GM19035 (cell line): ENCODE data around the gene WDR18.
"Not testable (repeated sequence)": the region's sequence is repeated elsewhere in the genome, so short reads cannot be mapped to it uniquely, and the experiment has no call there.

Experiments
- ATAC-seq: cut with Tn5 transposase; IDR thresholded peaks from one replicate; pipeline ENCODE4 v1.9.1; 2021; ENCODE audit not compliant: unreplicated experiment

Gene WDR18

DNA sequence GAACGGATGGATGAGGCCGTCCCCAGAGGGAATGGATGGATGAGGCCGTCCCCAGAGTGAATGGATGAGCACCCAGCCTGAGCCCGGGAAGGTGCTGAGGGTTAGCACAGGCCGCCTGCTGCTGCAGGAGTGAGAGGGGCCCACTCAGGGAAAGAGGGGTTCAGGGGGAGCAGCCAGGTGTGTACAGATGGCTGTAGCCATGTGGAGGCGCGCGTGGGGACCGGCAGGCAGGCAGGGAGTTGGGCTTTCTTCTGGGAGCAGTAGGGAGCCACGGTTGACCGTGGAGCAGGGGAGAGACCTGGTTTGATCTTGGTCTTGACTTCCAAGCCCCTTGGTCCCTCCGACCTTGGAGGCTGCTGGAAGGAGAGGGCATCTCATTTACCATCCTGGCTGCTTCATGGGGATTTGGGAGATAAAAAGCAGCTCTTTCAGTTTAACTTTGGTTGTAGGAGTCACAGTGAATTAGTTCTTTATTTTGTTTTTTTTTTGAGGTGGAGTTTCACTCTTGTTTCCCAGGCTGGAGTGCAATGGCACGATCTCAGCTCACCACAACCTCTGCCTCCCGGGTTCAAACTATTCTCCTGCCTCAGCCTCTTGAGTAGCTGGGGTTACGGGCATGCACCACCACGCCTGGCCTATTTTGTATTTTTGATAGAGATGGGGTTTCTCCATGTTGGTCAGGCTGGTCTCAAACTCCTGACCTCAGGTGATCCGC, 33.6 kb upstream of the WDR18 start:
- ATAC-seq = no peak

DNA sequence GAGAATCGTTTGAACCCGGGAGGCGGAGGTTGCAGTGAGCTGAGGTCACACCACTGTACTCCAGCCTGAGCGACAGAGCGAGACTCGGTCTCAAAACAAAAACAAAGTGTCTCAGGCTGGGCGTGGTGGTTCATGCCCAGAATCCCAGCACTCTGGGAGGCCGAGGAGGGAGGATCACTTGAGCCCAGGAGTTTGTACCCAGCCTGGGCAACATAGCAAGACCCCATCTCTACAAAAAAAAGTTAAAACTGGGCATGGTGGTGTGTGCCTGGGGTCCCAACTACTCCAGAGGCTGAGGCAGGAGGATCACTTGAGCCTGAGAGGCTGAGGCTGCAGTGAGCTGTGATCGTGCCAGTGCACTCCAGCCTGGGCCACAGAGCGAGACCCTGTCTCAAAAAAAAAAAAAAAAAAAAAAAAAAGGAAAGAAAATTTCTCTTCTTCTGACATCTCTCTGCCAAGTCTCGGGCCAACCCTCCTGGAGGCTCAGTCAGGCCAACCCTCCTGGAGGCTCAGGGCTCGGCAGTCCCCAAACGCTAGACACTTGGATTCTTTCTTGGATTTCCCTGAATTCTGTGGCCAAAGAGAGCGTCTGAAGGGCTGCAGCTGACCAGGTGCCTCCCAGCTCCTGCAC, 32.0 kb upstream of the WDR18 start:
- ATAC-seq = no peak

DNA sequence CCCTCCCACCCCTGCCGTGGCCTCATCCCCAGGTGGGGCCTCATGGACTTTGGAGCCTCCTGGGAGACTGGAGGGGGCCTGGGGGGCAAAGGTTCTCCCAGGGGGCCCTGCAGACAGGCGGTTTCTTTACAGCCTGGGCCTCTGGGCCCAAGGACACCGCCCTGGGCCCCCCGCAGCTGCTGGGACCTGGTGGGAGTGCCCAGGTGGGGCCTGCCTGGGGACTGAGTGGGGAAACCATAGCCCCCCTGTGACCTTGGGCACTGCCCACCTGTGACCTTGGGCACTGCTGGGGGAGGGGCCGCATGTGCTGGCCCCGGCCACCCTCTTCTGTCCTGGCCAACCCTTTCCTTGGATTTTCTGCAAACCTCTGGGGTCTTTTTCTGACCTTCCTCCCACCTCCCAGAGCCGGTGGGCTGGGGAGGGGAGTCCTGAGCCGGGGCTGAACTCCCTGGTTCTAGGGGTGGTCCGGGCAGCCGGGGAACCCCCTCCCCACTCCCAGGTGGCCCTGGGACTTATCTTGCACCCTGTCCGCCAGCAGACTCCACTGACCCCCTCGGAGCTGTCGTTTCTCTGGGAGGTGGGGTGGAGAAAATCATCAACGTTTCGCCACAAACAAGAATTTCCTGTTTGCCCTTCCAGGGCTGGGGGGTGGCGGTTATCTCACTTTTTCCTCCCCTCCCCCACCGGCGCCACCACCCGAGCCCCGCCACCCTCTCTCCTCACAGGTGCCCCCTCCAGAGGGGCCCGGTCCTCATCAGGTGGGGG, 31.3 kb upstream of the WDR18 start:
- ATAC-seq = no peak

DNA sequence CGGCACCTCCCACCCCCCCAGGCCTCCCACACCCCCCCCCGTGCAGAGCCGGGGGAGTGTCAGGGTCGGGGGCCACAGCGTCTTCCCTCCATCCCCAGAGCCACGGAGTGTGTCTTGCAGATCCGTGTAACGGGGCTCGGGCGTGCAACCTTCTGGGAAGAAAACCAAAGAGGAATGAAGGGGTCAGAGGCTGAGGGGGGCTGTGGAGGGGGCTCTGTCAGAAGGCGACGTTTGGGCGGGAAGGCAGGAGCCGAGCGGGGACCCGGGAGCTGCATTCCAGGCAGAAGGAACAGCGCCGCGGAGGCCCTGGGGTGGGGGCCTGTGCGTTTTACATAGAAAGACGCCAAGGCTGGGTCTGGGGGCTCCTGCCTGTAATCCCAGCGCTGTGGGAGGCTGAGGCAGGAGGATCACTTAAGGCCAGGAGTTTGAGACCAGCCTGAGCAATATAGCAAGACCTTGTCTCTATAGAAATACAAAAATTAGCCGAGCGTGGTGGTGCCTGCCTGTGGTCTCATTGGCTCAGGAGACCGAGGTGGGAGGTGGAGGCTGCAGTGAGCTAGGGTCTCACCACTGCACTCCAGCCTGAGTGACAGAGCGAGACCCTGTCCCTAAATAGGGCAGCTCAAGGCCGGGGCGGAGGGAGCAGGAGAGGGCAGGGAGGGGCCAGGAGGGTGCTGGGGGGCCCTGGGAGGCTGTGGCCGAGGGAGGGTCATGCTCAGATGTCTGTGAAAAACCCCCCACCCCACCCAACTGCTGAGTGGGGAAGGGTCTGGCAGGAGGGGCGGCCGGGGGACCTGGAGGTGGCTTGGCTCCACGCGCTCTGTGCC, 30.5 kb upstream of the WDR18 start:
- no peak for ATAC-seq

DNA sequence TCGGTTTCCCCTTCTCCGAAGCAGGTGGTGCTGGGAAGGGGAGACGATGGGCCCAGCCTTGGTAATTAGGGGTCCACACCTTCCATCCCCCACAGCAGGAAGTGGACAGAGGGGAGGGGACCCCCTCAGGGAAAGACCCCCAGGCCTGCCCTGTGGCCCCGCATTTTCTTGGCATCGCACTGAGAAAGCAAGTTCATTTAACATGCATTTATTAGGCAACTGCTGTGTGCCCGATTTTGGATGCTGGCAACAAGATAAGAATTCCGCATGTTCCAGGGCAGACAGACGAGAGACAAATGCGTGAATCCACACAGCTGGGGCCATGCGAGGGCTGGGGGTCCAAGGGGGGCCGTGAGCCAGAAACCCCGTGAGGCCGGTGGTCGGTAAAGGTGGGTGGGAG, 29.9 kb upstream of the WDR18 start:
- ATAC-seq = no peak

DNA sequence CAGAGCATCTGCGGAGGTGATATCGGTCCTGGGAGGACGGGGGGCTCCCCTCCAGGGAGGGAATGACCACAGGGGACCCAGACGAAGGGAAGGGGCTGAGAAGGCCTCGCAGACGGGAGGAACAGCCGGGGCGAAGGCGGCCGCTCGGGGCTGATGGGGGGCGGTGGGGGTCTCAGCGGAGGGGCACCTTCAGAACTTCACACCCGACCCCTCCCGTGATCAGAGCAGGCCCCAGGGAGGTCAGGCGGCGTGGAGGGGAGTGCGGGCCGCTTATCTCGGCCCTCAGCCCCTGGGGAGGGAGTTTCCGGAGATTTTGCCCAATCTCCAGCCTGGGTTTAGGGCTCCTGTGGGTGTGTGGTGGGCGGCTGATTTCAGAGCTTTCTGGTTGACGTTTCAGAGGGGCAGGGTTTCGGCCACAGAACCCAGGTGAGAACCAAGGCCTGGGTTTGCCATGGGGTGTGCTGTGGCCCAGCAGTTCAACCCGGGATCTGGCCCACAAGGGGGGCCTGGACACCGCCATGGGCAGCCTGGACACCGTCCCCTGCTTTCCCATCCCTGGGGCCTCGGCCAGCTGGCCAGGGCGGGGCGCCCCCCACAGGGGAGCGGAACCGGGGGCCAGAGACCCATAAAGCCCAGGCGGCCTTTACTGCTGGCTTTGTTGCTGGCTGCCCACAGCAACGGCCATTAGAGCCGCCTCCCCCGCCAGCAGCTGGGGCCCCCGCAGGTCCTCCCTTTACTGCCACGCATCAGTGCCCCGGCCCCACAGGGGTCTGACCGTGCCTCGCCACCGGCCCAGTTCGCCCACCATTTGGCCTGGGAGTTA, 29.3 kb upstream of the WDR18 start:
- ATAC-seq = peak; percentile 53

DNA sequence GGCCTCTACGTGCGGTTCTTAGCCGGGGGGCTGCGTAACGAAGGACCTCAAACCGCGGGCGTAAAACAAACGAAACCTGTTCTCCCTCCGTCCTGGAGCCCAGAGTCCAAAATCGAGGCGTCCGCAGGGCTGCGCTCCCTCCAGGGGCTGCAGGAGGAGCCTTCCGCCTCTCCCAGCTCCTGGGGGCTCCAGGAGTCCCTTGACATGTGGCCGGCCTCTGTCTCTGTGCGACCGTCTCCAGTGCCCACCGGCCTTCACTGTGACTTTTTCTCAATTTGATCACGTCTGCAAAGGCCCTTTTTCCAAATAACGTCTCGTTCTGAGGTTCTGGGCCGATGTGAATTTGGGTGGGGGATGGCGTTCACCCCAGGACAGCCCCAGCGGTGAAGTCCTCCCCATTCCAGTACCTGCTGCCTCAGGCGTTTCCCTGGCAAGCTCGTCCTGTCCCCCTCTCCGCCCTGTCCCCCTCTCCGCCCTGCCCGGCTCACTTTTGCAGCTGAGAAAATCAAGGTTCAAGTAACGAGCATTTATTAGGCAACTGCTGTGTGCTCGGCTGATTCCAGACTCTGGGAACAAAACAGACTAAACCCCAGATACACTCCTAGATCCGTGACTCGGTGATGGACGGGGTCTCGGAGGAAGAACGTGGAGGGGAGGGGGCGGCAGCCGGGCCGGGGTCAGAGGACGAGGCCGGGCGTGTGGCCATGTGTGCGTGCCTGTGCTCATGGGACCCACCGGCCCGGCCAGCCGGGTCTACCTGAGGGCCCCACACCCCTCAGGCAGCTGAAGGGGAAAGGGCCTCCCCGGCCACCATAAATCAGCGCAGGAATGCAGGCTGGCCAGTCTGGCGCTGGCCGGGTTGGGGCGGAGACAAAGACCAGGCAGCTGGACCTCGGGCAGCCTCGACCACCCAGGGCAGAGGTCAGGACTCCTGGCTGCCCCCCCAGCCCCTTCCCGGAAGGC, 28.1 kb upstream of the WDR18 start:
- ATAC-seq = no peak

DNA sequence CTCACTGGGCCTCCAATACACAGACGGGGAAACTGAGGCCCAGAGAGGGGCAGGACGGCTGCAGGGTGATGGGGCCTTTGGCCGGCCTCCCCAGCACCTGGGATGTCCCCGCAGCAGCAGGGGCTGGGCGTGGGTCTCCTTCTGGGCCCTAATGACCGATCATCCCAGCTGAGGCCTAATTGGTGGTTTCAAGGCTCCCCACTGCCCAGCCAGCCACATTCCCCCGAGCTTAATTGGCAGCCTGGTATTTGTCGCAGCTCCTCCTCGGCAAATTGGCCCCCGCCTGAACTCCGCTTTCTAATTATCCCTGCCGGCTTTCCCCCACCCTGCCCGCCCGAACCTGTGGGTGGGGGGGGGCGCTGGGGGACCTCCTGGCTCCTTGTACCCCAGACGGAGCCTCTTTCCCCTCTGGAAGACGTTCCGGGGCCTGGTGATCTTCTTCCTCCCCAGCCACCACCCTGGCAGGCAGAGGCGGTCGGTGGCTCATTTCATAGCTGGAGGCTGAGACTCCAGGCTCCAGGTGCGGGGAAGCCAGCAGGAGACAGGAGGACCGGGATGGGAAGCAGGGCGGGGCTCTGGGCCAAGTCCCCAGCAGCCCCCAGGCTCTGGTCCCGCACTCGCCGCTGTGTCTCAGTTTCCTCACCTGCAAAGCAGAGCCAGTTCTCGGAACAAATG, 27.2 kb upstream of the WDR18 start:
- no peak for ATAC-seq

DNA sequence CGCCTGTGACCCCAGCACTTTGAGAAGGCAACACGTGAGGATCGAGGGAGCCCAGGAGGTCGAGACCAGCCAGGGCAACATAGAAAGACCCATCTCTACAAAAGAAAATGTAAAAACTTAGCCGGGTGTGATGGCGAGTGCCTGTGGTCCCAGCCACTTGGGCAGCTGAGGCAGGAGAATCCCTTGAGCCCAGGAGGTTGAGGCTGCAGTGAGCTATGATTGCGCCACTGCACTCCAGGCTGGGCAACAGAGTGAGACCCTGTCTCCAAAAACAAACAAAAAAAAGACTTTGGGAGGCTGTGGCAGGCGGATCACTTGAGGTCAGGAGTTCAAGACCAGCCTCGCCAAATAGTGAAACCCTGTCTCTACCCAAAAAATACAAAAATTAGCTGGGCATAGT, 26.6 kb upstream of the WDR18 start:
- ATAC-seq = not testable (repeated sequence)

DNA sequence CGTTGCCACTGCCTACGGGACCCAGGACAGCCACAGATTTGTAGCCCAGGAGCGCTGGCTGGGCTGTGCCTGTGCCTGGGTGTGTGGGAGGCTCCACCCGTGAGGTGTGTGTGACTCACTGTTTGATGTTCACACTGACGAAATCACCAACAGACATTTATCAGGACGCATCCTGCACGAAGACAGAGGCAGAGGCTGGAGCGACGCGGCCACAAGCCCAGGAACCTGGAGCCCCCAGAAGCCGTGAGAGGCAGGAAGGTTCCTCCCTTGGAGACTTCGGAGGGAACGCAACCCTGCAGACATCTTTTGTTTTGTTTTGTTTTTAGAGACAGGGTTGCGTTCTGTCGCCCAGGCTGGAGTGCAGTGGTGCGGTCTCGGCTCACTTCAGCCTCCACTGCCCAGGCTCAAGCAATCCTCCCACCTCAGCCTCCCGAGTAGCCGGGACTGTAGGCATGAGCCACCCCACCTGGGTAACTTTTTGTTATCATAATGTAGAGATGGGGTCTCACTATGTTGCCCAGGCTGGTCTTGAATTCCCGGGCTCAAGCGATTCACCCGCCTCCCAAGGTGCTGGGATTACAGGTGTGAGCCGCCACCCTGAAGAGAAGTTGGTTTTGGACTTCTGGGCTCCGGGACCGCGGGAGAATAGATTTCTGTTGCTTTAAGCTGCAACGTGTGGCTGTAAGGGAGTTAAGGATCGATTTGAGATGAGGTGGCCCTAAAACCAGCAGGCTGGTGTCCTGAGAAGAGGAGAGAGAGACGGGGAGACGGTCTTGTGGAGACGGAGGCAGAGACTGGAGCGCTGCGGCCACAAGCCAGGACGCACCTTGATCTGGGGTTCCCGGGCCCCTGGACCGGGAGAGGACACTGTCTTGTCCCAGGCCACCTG, 24.9 kb upstream of the WDR18 start:
- ATAC-seq = no peak

DNA sequence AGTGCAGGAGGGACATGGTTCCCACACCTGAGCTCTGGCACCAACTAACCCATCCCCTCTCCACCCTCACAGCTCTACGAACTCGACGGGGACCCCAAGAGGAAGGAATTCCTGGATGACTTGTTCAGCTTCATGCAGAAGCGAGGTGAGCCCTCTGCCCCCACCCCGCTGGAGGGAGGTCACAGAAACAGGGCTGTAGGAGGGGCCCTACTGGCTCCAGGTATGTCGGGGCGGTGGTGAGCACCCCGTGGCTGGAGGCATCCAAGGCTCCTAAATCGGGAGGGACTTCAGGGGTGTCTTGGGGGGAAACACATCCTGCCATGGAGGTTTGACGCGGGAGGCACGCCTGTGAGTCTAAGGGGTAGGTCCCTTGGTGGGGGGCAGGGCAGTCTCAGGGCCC, 24.1 kb upstream of the WDR18 start:
- no peak for ATAC-seq

DNA sequence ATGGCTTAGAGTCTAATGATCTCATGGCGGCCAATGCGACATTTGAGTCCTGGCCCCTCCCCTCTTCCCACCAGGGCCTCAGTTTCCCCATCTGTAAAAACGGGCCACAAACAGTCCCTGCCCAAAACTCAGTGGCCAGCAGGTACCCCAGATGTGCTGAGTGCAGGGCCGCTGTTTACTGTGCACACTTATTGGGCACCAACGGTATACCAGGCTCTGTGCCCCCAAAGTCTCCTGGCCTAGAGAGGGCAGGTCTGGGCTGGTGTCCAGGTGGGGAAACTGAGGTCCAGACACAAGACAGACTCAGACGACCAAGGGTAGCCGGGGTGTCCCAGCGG, 23.6 kb upstream of the WDR18 start:
- no peak for ATAC-seq

DNA sequence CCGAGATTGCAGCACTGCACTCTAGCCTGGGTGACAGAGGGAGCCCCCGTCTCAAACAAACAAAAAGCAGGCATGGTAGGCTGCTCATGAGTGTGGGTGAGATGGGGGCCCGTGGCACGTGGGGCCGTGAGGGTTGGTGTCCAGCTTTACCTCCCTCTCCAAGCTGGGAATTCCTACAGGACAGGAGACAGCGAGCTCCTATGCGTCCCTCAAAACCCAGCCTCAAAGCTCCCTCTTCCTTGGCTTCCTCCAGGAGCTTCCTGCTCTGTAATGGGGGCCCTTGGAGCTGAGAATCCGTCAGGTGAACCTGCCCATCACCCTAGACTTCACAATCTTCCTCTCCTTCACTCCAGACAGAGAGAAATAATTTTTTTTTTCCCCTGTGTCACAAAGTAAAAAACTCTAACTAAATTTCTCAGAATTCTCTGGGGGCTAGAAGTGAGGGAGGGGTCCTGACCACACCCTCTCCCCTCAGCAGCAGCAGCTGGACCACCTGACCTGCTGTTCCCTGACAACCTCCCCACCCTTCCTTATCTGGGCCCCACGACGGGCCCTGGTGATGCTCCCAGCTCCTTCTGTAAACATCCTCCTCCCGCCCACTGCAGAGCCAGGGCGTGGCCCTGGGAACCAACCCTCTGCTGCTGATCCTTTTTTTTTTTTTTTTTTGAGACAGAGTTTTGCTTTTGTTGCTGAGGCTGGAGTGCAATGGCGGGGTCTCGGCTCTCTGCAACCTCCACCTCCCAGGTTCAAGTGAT, 22.1 kb upstream of the WDR18 start:
- ATAC-seq = no peak

DNA sequence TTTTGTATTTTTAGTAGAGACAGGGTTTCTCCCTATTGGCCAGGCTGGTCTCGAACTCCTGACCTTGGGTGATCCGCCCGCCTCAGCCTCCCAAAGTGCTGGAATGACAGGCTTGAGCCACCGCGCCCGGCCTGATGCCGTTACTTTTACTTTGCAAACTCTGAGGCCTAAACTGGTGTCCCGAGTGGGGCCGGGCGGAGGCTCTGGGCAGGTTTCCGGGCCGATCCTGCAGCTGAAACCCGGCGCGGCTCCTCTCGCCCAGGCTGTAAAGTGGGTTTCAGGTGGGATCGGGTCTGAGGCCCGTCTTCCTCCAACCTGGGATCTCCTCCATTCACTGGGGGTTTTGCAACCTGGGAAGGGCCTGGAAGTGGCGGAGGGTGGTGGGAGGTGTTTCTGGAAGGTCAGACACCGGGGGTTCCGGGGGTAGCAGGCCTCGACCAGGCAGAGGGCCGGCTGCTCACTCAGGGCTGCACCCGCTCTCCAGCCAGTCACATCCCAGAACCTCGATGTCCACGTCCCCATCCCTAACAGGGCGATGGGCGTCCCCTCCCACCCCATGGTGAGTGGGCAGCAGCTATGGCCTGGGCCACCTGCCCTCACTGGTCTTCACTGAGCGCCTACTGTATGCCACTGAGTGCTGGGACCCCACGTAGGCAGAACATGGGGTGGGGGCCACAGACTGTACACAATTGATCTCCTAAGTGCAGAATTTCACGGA, 21.3 kb upstream of the WDR18 start:
- ATAC-seq = no peak

DNA sequence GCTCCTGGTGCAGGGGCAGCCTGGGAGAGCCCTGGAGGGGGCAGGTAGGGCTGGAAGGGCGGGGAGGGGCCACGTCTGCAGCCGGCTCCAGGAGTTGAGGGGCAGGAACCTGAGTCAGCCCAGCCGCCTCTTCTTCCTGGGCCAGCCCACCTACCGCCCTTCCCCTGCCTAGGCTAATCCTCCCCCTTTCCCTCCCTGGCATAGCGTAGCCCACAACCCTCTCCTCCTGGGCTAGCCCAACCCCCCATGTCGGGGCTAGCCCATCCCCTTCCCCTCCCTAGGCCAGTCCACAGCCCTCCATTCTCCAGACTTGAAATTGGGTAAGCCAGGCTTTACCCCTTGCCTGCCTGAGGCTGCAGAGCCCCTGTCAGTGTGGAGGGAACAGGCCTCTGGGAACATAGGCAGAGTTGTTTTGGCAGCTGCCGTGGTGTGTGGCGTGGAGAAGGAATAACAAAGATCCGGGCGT, 20.6 kb upstream of the WDR18 start:
- ATAC-seq = no peak

DNA sequence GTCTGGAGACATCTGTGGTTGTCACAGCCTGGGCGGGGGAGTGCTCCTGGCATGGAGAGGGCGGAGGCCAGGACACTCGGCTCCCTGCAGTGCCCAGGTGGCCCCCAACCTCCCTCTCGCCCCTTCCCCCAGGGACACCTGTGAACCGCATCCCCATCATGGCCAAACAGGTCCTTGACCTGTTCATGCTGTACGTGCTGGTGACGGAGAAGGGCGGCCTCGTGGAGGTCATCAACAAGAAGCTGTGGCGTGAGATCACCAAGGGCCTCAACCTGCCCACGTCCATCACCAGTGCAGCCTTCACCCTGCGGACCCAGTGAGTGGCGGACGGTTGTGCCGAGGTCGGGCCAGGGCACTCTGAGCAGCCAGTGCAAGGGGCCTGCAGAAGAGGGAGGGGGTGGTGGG, 20.0 kb upstream of the WDR18 start:
- ATAC-seq = no peak
